ENCODE results near the gene ITGB5. TPM values are rescaled to one million over a fixed set of nuclear protein-coding genes. Genes with fewer than 3 reads are reported as not detected.

Gene ITGB5
- total RNA-seq, 1 donor from 2014 or later: 156 TPM

GRCh38 chr3:124730129-124730940 lies 156.8 kb downstream of the ITGB5 start, which contains the start of gene UMPS:
UMPS (plus strand) TSS chr3:124730452; CDS start chr3:124730472, 20 bp downstream.
- DNase-seq (ENCODE audit: extremely low spot score in 2 of 2): no peak
- Histone ChIP-seq H3K36me3 (no peaks in the 10 kb centered on the region), H3K27ac (peak within 1 kb of the TSS; percentile 72), H3K4me3 (peak within 1 kb of the TSS; percentile 82 to 93), H3K27me3 (no peaks in the 10 kb centered on the region), H3K9me3 (no peaks in the 10 kb centered on the region), H3K4me1 (peaks cover 39% of the 10 kb centered on the region)
- intact Hi-C loops (cut with DNase I): no loop called here
- peak in 1 of 2 donors; percentile 12 for TF ChIP-seq POLR2A (IDR thresholded peaks at IDR 0.05)
- peak; percentile 85 to 86 for TF ChIP-seq POLR2AphosphoS5 (IDR thresholded peaks at IDR 0.05; ENCODE audit: insufficient read depth in 1 of 2, low read depth in 1 of 2)
- TF ChIP-seq, protein P1, sequence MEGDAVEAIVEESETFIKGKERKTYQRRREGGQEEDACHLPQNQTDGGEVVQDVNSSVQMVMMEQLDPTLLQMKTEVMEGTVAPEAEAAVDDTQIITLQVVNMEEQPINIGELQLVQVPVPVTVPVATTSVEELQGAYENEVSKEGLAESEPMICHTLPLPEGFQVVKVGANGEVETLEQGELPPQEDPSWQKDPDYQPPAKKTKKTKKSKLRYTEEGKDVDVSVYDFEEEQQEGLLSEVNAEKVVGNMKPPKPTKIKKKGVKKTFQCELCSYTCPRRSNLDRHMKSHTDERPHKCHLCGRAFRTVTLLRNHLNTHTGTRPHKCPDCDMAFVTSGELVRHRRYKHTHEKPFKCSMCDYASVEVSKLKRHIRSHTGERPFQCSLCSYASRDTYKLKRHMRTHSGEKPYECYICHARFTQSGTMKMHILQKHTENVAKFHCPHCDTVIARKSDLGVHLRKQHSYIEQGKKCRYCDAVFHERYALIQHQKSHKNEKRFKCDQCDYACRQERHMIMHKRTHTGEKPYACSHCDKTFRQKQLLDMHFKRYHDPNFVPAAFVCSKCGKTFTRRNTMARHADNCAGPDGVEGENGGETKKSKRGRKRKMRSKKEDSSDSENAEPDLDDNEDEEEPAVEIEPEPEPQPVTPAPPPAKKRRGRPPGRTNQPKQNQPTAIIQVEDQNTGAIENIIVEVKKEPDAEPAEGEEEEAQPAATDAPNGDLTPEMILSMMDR (IDR thresholded peaks at IDR 0.05): no peak

- Histone ChIP-seq H3K27ac (no peak overlapping the region), H3K36me3 (no peaks in the 10 kb centered on the region), H3K9me3 (no peaks in the 10 kb centered on the region), H3K4me3 (no peak overlapping the region), H3K4me1 (no peaks in the 10 kb centered on the region), H3K27me3 (no peaks in the 10 kb centered on the region)
- TF ChIP-seq POLR2A (IDR thresholded peaks at IDR 0.05): no peak
- no peak for TF ChIP-seq POLR2AphosphoS5 (IDR thresholded peaks at IDR 0.05; ENCODE audit: insufficient read depth in 1 of 2, low read depth in 1 of 2)
- intact Hi-C loops (cut with DNase I): no loop called here
- no peak for DNase-seq (ENCODE audit: extremely low spot score in 2 of 2)
Measured at GRCh38 chr3:124722589-124722988, 164.6 kb downstream of the ITGB5 start.

GRCh38 chr3:124714223-124714853 lies 172.8 kb downstream of the ITGB5 start:
- intact Hi-C loops (cut with DNase I): no loop called here
- Histone ChIP-seq H3K36me3 (no peaks in the 10 kb centered on the region), H3K9me3 (no peaks in the 10 kb centered on the region), H3K4me3 (no peak overlapping the region), H3K27me3 (no peaks in the 10 kb centered on the region), H3K27ac (no peak overlapping the region), H3K4me1 (no peaks in the 10 kb centered on the region)
- no peak for DNase-seq (ENCODE audit: extremely low spot score in 2 of 2)
- TF ChIP-seq POLR2A (IDR thresholded peaks at IDR 0.05): no peak
- TF ChIP-seq, protein P1 (IDR thresholded peaks at IDR 0.05): no peak
- TF ChIP-seq POLR2AphosphoS5 (IDR thresholded peaks at IDR 0.05; ENCODE audit: insufficient read depth in 1 of 2, low read depth in 1 of 2): no peak

MicroRNA genes within 50 kb of the gene (microRNA counts, 767-probe panel; counts per million panel counts)
- 238 to 261 counts per million in 2 donors for microRNA hsa-miR-544b

Small RNA genes within 50 kb of the gene (microRNA-seq; reads per million reads assigned to microRNA genes)
- gene MIR544B (ENCODE audit: borderline number of aligned reads, borderline replicate concordance): not detected

Small RNA genes within 50 kb of the gene (small RNA-seq; reads per million reads assigned to genes)
- not detected for gene MIR544B

Other genes with a start within 250 kb of the ITGB5 start
- 13.3 TPM for gene UMPS, start 156.9 kb downstream of the ITGB5 start, total RNA-seq
- not detected for gene MUC13, start 47.4 kb upstream of the ITGB5 start, total RNA-seq
- 47.1 TPM for gene HEG1, start 168.6 kb upstream of the ITGB5 start, total RNA-seq